Muscle of back (tissue), 11 donors: ENCODE measurements around the gene ITGA6. TPM values are rescaled to one million over a fixed set of nuclear protein-coding genes. Genes with fewer than 3 reads are reported as not detected.

Experiments
- DNase-seq, 3 donors: peaks; one replicate each; pipeline versions ENCODE4 v3.0.0 to v3.0.0-alpha.2; 2013
- polyA plus RNA-seq, 10 donors: library from polyadenylated mRNA; unstranded; fragments of 120-200 nt; gene quantifications; one replicate each; pipeline ENCODE4 v1.2.1, GENCODE V29; 2013; ENCODE audit not compliant: insufficient read length in 10 of 10

Gene ITGA6
- polyA plus RNA-seq, 10 donors = 71.6 to 120 (median 81.8) TPM

GRCh38 chr2:172415157-172415864 is 12.1 kb upstream of the ITGA6 start:
- DNase-seq = peak in 1 of 3 donors; percentile 66

GRCh38 chr2:172415865-172416183 is 11.6 kb upstream of the ITGA6 start:
- DNase-seq = no peak

GRCh38 chr2:172416447-172417058 is 10.8 kb upstream of the ITGA6 start:
- no peak for DNase-seq

- DNase-seq = no peak
Measured at GRCh38 chr2:172420216-172420615, 7.2 kb upstream of the ITGA6 start.

- DNase-seq = no peak
Measured at GRCh38 chr2:172423160-172423559, 4.2 kb upstream of the ITGA6 start.

GRCh38 chr2:172425336-172425735 is 2.0 kb upstream of the ITGA6 start:
- DNase-seq = no peak

GRCh38 chr2:172426635-172427255 is 641 bp upstream of the ITGA6 start:
- DNase-seq = no peak

GRCh38 chr2:172427990-172428831 is 825 bp downstream of the ITGA6 start:
- DNase-seq = peak in 2 of 3 donors; percentile 33 to 49

- DNase-seq = peak in 1 of 3 donors; percentile 47
Measured at GRCh38 chr2:172428832-172429210, 1.4 kb downstream of the ITGA6 start.

- no peak for DNase-seq
Measured at GRCh38 chr2:172429301-172429968, 2.0 kb downstream of the ITGA6 start.

- no peak for DNase-seq
Measured at GRCh38 chr2:172430027-172430426, 2.6 kb downstream of the ITGA6 start.

- no peak for DNase-seq
Measured at GRCh38 chr2:172430678-172431077, 3.3 kb downstream of the ITGA6 start.

- no peak for DNase-seq
Measured at GRCh38 chr2:172431463-172431862, 4.1 kb downstream of the ITGA6 start.

GRCh38 chr2:172431993-172432392 is 4.6 kb downstream of the ITGA6 start:
- no peak for DNase-seq

GRCh38 chr2:172433144-172433543 is 5.8 kb downstream of the ITGA6 start:
- no peak for DNase-seq

- DNase-seq = no peak
Measured at GRCh38 chr2:172434821-172435605, 7.6 kb downstream of the ITGA6 start.

- DNase-seq = no peak
Measured at GRCh38 chr2:172435606-172435911, 8.2 kb downstream of the ITGA6 start.

- DNase-seq = no peak
Measured at GRCh38 chr2:172436889-172437288, 9.5 kb downstream of the ITGA6 start.

- DNase-seq = no peak
Measured at GRCh38 chr2:172437419-172438341, 10.3 kb downstream of the ITGA6 start.
